Measurements from ENCODE around the gene MTHFD1L.

The MTHFD1L gene

DNA sequence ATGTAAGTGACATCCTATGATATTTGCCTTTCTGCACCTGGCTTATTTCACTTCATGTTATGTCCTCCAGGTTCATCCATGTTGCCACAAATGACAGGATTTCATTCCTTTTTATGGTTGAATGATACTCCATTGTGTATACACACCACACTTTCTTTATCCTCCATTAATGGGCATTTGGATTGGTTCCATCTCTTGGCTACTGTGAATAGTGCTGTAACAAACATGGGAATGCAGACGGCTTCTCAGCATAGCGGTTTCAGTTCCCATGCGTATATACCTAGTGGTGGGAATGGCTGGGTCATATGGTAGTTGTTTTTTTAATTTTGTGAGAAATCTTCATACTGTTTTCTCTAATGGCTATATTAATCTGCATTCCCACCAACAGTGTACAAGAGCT, 14.8 kb downstream of the MTHFD1L start:
- peaks cover 73% of the 10 kb centered on the region for H3K36me3 Mint-ChIP-seq (ENCODE audit: low read depth)
- H3K27ac Mint-ChIP-seq = no peak overlapping the region

DNA sequence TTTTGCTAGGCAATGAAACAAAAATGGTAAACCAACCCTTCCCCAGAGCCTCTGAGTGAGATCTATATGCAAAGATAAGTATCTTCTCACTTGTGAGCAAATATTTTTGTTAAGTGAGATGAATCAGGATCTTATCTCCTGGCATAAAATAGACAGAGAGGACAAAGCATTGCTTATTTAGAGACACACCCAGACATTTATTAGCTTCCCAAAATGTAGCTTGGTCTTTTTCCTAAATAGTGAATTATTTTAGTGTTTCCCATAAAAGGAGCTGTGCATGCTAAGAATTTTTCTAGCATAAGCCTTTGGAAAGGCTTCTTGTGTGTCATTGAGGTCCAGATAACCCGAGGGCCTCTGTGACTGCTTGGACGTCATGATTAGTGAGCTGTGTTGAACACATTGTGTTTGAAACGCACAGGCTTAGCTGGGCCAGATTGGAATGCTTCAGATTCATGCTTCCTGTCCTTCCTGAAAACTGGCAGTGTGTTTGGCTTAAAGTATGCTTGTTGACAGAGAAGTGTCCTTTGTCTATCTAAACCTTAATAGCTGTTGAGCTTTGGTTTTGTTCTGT, 16.5 kb downstream of the MTHFD1L start:
- Mint-ChIP-seq H3K27ac (no peak overlapping the region), H3K4me3 (no peak overlapping the region), H3K9me3 (no peaks in the 10 kb centered on the region), H3K4me1 (ENCODE audit: low read depth) (no peaks in the 10 kb centered on the region), H3K27me3 (no peaks in the 10 kb centered on the region), H3K36me3 (ENCODE audit: low read depth) (peaks cover 74% of the 10 kb centered on the region)

More for the DNA sequence above, 14.8 kb downstream of the MTHFD1L start:
- Mint-ChIP-seq H3K4me3 (no peak overlapping the region), H3K4me1 (ENCODE audit: low read depth) (no peaks in the 10 kb centered on the region), H3K27me3 (no peaks in the 10 kb centered on the region), H3K9me3 (no peaks in the 10 kb centered on the region)

DNA sequence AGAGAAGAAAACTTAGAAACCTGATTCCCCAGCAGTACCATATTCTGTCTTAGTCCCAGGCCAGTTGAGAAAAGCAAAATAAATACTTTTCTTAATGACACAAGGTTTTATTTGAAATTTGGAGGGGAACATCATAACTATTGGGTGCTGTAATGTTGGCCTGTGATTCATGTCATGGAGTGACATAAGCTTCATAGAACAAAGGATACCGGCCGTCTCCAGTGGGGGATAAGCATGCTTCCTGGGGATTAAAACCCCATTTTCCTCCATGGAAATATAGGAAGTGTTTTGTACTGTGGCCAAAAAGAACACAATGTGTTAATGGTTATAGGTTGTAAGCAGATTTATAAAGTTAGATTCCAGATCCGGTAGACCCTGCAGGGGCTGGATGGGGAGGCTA, 18.0 kb downstream of the MTHFD1L start:
- H3K4me3 Mint-ChIP-seq = no peak overlapping the region
- no peaks in the 10 kb centered on the region for H3K9me3 Mint-ChIP-seq
- H3K27me3 Mint-ChIP-seq = no peaks in the 10 kb centered on the region
- no peak overlapping the region for H3K27ac Mint-ChIP-seq
- peaks cover 8% of the 10 kb centered on the region for H3K4me1 Mint-ChIP-seq (ENCODE audit: low read depth)
- peaks cover 73% of the 10 kb centered on the region for H3K36me3 Mint-ChIP-seq (ENCODE audit: low read depth)

DNA sequence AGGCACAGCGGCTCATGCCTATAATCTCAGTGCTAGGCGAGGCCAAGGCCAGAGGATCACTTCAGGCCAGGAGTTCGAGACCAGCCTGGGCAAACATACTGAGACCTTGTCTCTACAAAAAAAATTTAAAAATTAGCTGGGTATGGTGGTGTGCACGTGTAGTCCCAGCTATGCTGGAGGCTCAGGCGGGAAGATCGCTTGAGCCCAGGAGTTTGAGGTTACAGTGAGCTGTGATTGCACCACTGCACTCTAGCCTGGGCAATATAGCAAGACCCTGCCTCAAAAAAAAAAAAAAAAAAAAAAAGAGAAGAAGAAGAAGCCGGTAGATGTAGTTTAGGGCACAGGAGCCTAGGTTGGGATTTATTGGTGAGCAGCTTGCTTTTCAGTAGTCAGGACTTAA, 20.7 kb downstream of the MTHFD1L start:
- Mint-ChIP-seq H3K27ac (no peak overlapping the region), H3K4me3 (no peak overlapping the region), H3K4me1 (ENCODE audit: low read depth) (peaks cover 10% of the 10 kb centered on the region), H3K9me3 (no peaks in the 10 kb centered on the region), H3K36me3 (ENCODE audit: low read depth) (peaks cover 69% of the 10 kb centered on the region), H3K27me3 (no peaks in the 10 kb centered on the region)

DNA sequence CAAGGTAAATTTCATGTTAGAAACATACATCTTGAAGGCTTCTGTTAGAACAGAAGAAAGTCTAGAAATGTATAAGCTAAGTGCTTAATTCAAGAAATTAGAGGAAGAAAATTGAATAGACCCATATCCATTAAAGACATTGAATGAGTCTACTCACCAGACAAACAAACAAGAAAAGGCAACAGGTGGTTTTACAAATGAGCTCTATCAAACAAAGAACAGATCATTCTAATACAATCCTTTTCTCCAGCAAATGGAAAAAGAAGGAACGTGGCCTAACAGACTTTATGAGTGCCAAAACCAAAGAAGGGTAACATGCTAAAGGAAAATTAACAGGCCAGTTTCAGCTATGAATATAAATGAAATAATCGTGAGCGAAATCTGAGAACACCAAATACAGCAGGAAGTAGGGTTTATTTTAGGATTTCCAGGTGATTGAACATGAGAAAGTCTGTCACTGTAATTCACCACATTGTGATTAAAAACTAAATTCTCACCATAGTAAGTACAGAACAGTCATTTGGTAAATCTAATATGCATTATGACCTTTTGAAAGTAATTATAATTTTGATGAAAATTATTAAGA, 22.6 kb downstream of the MTHFD1L start:
- H3K36me3 Mint-ChIP-seq (ENCODE audit: low read depth) = peaks cover 73% of the 10 kb centered on the region
- H3K4me1 Mint-ChIP-seq (ENCODE audit: low read depth) = peaks cover 10% of the 10 kb centered on the region
- no peaks in the 10 kb centered on the region for H3K9me3 Mint-ChIP-seq
- H3K27ac Mint-ChIP-seq = no peak overlapping the region
- H3K27me3 Mint-ChIP-seq = no peaks in the 10 kb centered on the region
- H3K4me3 Mint-ChIP-seq = no peak overlapping the region

DNA sequence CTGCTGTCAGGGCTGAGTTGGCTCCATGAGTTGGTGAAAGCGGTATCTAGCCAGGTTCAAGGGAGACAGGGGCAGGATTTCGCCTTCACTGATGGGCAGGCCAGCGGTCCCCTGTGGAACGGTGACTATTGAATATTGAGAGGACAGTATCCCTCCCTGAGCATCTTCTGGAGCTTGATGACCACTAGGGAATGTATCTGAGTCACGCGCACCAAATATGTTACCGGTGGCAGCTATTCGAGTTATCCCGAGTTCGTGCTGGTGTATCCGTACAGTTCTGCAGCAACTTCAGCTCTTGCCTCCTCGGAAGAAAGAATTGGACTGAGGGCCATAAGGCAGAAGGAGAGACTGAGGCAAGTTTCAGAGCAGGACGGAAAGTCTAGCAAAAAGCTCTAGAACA, 24.8 kb downstream of the MTHFD1L start:
- H3K27me3 Mint-ChIP-seq = no peaks in the 10 kb centered on the region
- no peak overlapping the region for H3K4me3 Mint-ChIP-seq
- H3K36me3 Mint-ChIP-seq (ENCODE audit: low read depth) = peaks cover 74% of the 10 kb centered on the region
- peaks cover 31% of the 10 kb centered on the region for H3K4me1 Mint-ChIP-seq (ENCODE audit: low read depth)
- H3K27ac Mint-ChIP-seq = no peak overlapping the region
- no peaks in the 10 kb centered on the region for H3K9me3 Mint-ChIP-seq

DNA sequence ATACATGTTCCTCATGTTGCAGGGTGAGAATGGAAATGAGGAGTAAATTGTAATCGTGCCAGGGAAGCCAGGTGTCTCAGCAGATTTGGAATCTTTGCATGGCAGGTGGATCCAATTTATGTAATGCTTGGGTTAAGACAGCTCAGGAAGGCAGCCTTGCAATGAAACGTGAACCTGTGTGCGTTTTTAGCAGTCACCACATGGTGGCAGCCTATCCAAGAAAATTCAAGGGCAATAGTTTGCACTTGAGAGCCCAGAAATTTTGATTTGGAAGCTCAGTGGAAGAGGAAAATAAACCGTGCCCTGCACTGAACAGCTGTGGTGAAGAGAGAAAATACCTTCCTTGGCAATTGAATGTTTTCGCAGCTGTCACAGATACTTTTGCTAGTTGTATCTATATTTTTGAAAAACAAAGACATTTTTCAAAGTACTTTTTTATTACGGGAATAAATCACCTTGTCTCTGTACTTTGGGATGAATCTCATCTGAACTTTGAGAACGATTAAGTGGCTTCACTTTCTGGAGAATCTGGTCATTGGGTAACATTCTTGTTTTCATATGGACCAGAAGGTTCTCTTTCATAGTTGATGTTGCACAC, 26.5 kb downstream of the MTHFD1L start:
- Mint-ChIP-seq H3K27me3 (no peaks in the 10 kb centered on the region), H3K36me3 (ENCODE audit: low read depth) (peaks cover 76% of the 10 kb centered on the region), H3K4me1 (ENCODE audit: low read depth) (peaks cover 36% of the 10 kb centered on the region), H3K4me3 (no peak overlapping the region), H3K27ac (no peak overlapping the region), H3K9me3 (no peaks in the 10 kb centered on the region)

DNA sequence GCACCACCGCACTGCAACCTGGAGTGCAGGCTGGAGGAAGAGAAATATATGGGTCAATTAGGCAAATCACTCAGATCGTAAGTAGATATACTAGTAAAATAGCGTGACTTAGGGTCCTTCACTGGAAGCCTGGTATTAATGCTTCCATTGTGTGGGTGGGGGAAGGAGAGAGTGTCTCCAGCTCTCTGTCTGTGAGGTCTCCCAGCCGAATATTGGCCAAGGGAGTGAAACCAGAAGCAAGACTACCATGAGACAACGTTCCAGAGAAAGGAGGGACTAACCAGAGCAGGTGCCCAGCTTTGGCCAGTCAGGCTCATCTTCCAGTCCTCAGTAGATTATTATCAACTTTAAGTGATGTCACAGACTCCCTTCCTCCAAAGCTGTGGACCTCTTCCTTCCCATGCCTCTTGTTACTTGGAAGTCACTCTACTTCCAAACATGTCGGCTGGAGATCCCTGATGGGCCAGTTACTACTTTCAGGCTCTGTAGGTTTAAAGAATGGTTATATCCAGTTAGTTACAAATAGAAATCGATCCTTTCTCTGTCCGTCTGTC, 28.8 kb downstream of the MTHFD1L start:
- Mint-ChIP-seq H3K27me3 (no peaks in the 10 kb centered on the region), H3K4me1 (ENCODE audit: low read depth) (peaks cover 26% of the 10 kb centered on the region), H3K9me3 (no peaks in the 10 kb centered on the region), H3K27ac (no peak overlapping the region), H3K4me3 (no peak overlapping the region), H3K36me3 (ENCODE audit: low read depth) (peaks cover 77% of the 10 kb centered on the region)

DNA sequence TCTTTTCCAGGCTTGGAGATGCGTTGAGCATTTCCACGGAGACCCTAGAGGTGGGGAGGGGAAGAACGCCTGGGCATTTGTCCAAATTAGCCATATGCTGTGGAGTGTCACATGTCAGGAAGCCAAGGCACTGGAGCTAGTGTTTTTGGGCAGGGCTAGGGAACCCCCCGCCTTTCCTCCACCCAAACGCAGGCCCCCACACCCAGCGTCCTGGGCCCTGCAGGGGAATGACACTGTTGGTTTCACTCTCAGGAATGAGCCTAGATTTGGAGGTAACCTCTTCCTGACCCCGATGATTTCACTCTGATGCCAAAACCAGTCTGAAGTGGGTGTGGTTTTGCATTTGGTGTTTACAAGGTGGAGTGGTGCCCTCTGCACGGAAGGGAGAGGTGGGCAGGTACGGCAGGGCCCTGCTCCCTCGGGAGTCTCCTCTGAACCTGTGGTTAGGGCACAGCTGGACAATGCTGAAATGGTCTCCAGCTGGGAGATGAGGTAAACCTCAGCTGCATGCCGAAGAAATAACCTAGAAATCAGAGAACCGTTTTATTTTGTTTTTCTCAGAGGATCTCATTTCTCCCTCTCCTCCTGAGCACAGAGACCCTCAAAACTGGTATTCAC, 29.5 kb downstream of the MTHFD1L start:
- Mint-ChIP-seq H3K4me3 (no peak overlapping the region), H3K9me3 (no peaks in the 10 kb centered on the region), H3K27ac (peak overlapping the region; percentile 74), H3K36me3 (ENCODE audit: low read depth) (peaks cover 78% of the 10 kb centered on the region), H3K4me1 (ENCODE audit: low read depth) (peaks cover 26% of the 10 kb centered on the region), H3K27me3 (no peaks in the 10 kb centered on the region)

DNA sequence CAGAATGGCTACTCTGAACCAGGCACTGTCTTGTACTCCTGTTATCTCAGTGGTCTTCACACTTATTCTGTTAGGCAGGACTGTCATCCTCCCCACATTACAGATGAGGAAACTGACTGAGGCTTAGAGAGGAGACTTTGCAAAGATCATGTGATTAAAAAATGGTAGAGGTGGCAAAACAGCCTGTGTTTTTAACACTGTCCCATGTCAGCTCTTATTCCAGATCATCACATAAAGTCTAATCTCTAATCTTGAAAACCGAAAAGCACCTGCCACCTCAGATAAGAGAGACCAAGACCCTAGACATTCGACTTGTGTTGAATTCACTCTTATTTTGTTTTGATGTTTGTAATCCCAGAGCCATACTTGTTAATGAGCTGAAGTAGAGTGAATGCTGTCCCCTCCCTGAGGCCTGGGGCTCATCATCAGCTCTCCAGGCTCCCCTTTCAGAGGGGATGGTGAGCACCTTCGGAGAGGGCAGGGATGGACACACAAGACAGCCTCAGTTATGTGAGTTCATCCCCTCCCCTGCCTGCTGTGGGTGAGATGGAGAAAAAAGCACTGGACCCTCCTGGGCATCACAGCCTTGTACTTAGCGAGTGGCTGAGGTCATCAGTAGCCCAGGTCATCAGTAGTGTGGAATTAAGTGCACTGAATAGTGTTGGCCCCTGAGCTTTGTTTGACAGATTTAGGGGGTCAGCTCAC, 30.6 kb downstream of the MTHFD1L start:
- peaks cover 26% of the 10 kb centered on the region for H3K4me1 Mint-ChIP-seq (ENCODE audit: low read depth)
- no peak overlapping the region for H3K4me3 Mint-ChIP-seq
- H3K27me3 Mint-ChIP-seq = no peaks in the 10 kb centered on the region
- H3K36me3 Mint-ChIP-seq (ENCODE audit: low read depth) = peaks cover 76% of the 10 kb centered on the region
- H3K9me3 Mint-ChIP-seq = no peaks in the 10 kb centered on the region
- no peak overlapping the region for H3K27ac Mint-ChIP-seq

DNA sequence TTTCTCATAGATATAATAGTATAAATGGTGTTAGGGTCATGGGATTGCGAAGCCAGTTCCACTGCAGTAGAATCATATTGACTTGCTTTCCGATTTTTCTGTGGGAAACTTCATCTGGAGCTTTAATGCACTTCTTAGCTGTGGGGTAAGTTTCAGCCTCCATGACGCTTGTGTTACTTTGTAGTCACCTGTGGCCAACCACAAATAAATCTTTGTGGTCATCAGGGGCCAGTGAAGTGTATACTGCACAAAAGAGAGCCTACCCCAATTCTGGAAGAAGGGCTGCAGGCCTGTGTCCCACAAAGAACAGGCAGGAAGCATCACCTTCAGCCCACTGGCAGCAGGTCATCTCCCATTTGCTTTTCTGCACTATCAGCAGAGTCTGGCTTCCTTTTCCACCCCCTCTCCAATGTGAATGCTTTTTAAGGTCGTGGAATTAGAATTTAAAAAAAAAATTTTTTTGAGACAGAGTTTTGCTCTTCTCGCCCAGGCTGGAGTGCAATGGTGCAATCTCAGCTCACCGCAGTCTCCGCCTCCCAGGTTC, 32.0 kb downstream of the MTHFD1L start:
- no peaks in the 10 kb centered on the region for H3K27me3 Mint-ChIP-seq
- H3K27ac Mint-ChIP-seq = no peak overlapping the region
- peaks cover 74% of the 10 kb centered on the region for H3K36me3 Mint-ChIP-seq (ENCODE audit: low read depth)
- no peak overlapping the region for H3K4me3 Mint-ChIP-seq
- H3K4me1 Mint-ChIP-seq (ENCODE audit: low read depth) = peaks cover 26% of the 10 kb centered on the region
- no peaks in the 10 kb centered on the region for H3K9me3 Mint-ChIP-seq

DNA sequence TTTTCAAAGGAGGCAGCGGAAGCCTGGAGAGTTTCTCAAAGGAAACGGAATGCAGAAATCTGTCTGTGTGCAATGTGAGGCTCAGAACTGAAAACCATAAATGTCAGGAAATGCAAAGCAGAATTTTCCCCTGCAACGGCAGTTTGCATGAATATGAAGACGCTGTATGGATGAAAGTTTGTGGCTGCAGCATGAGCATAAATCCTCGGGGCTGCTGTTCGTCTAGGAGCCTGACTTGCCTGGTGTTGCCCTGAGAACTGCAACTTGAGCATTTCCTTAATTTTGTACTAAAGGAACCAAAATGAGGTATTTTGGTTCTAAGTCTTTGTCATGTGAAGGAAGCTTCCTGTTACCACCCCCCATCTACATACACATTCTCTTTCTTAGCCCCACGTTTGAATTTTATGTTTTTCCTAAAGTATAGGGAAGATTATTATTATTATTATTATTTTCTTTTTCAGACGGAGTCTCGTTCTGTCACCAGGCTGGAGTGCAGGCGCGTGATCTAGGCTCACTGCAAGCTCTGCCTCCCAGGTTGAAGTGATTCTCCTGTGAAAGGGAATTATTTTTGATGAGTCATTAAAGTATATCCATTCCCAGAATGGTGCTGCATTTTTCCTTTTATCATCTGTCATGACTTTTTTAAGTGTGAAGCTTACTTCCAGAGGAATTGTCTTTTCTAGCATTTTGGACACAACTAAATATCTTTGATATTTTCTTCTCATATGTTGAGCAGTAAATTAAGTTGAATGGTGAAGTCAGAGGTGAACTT, 33.1 kb downstream of the MTHFD1L start:
- Mint-ChIP-seq H3K4me1 (ENCODE audit: low read depth) (peaks cover 23% of the 10 kb centered on the region), H3K9me3 (no peaks in the 10 kb centered on the region), H3K27ac (no peak overlapping the region), H3K27me3 (no peaks in the 10 kb centered on the region), H3K36me3 (ENCODE audit: low read depth) (peaks cover 67% of the 10 kb centered on the region), H3K4me3 (no peak overlapping the region)

DNA sequence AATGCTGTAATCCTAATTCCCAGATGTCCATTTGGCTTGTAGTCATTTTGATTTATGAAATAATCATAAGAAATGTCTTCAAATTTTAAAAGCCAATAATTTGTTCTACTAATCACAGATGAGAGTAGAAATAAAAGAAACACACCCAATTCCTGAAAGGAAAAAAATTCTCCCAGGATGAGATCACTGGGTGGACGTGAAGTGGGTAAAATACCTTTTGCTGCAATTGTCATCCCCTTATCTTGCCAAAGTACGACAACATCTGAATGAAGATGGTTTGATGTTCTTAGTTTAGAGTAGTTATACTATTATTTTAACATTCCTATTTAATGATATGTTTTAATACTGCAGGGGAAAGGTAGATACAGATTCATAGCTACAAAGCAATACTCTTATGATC, 33.7 kb downstream of the MTHFD1L start:
- Mint-ChIP-seq H3K4me1 (ENCODE audit: low read depth) (peaks cover 16% of the 10 kb centered on the region), H3K36me3 (ENCODE audit: low read depth) (peaks cover 67% of the 10 kb centered on the region), H3K9me3 (no peaks in the 10 kb centered on the region), H3K27me3 (no peaks in the 10 kb centered on the region), H3K27ac (no peak overlapping the region), H3K4me3 (no peak overlapping the region)

DNA sequence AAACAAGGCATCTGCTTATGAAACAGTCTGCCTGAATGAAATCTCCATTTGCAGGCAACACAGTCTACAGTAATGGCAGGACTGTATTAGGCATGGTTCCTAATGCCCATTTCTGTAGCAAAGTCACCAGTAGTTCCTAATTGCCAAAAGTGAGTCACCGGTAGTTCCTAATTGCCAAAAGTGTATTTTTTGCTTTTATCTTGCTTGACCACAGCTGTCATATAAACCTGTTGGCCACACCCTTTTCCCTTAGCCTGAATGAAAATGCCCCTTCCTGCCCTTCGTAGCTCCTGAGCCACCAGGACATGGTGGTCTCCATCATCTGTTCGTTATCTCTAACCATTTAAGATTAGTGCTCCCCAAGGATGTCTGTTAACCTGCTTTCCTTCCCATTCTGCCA, 34.5 kb downstream of the MTHFD1L start:
- Mint-ChIP-seq H3K27ac (no peak overlapping the region), H3K36me3 (ENCODE audit: low read depth) (peaks cover 70% of the 10 kb centered on the region), H3K4me1 (ENCODE audit: low read depth) (peaks cover 8% of the 10 kb centered on the region), H3K27me3 (no peaks in the 10 kb centered on the region), H3K9me3 (no peaks in the 10 kb centered on the region), H3K4me3 (no peak overlapping the region)
